Neuronal stem cell (in vitro differentiated cells): Measurements from ENCODE around the gene NPAS3.

Source experiments
- DNase-seq: peaks from one replicate; pipeline ENCODE4 v3.0.0-alpha.2; 2013; ENCODE audit warnings: low spot score
- H2AFZ ChIP-seq: one replicate; pipeline ENCODE4 v1.6.1; 2013; ENCODE audit warnings: mild to moderate bottlenecking, low read length, inconsistent platforms
- H2AK5ac ChIP-seq: 2 replicates; pipeline ENCODE4 v1.6.1; 2013; ENCODE audit warnings: low read depth, mild to moderate bottlenecking, inconsistent platforms, low read length, moderate library complexity, mixed read lengths
- H2BK120ac ChIP-seq: 2 replicates; pipeline ENCODE4 v1.6.1; 2013; ENCODE audit warnings: low read depth, mild to moderate bottlenecking, inconsistent platforms, low read length, moderate library complexity, mixed read lengths
- H2BK12ac ChIP-seq: one replicate; pipeline ENCODE4 v1.6.1; 2013; ENCODE audit warnings: low read length, inconsistent platforms
- H2BK15ac ChIP-seq: 2 replicates; pipeline ENCODE4 v1.6.1; 2013; ENCODE audit warnings: mild to moderate bottlenecking, low read length, inconsistent platforms, mixed read lengths
- H2BK5ac ChIP-seq: one replicate; pipeline ENCODE4 v1.6.1; 2013; ENCODE audit warnings: inconsistent platforms, mild to moderate bottlenecking, low read length, moderate library complexity
- H3K14ac ChIP-seq: one replicate; pipeline ENCODE4 v1.6.1; 2013; ENCODE audit warnings: low read length, inconsistent platforms
- H3K18ac ChIP-seq: 2 replicates; pipeline ENCODE4 v1.6.1; 2013; ENCODE audit warnings: low read length, inconsistent platforms
- H3K23ac ChIP-seq: 2 replicates; pipeline ENCODE4 v1.6.1; 2013; ENCODE audit warnings: low read depth, mild to moderate bottlenecking, mixed read lengths, low read length, inconsistent platforms; ENCODE audit not compliant: poor library complexity
- H3K27ac ChIP-seq: replicated peaks from 3 replicates; pipeline ENCODE4 v1.5.1; 2013; ENCODE audit warnings: low read length, inconsistent platforms
- H3K27me3 ChIP-seq, 3 experiments: 2 replicates each; pipeline ENCODE4 v1.6.1; 2013; ENCODE audit warnings: low read length in 3 of 3, mild to moderate bottlenecking in 2 of 3, inconsistent platforms in 1 of 3, low read depth in 1 of 3, mixed read lengths in 1 of 3, moderate library complexity in 1 of 3; ENCODE audit not compliant: control insufficient read depth in 3 of 3, insufficient read depth in 3 of 3
- H3K36me3 ChIP-seq, 2 donors: replicated peaks in 1 of 2; 2 replicates each; pipeline ENCODE4 v1.6.1; 2013; ENCODE audit warnings: low read length in 2 of 2; ENCODE audit not compliant: control insufficient read depth in 2 of 2, insufficient read depth in 2 of 2
- H3K4ac ChIP-seq: 2 replicates; pipeline ENCODE4 v1.6.1; 2013; ENCODE audit warnings: inconsistent platforms, mild to moderate bottlenecking, low read length, moderate library complexity
- H3K4me1 ChIP-seq, 2 donors: 1 replicate in 1 of 2; 2 replicates in 1 of 2; pipeline ENCODE4 v1.6.1; 2013; ENCODE audit warnings: low read length in 2 of 2, low read depth in 1 of 2; ENCODE audit not compliant: control insufficient read depth in 2 of 2, insufficient read depth in 1 of 2
- H3K4me2 ChIP-seq: one replicate; pipeline ENCODE4 v1.6.1; 2013; ENCODE audit warnings: mild to moderate bottlenecking, low read length, inconsistent platforms; ENCODE audit not compliant: insufficient read depth, poor library complexity, severe bottlenecking
- H3K4me3 ChIP-seq, 2 donors: 2 replicates each; pipeline ENCODE4 v1.5.1; 2013; ENCODE audit warnings: low read length in 2 of 2, mild to moderate bottlenecking in 2 of 2, inconsistent platforms in 1 of 2, moderate library complexity in 1 of 2
- H3K79me1 ChIP-seq: one replicate; pipeline ENCODE4 v1.6.1; 2013; ENCODE audit warnings: low read depth, mild to moderate bottlenecking, inconsistent platforms, low read length, moderate library complexity
- H3K9ac ChIP-seq: one replicate; pipeline ENCODE4 v1.6.1; 2013; ENCODE audit warnings: mild to moderate bottlenecking, low read depth, low read length, inconsistent platforms; ENCODE audit not compliant: poor library complexity
- H3K9me3 ChIP-seq, 2 donors: replicated peaks in 1 of 2; 2 replicates each; pipeline versions ENCODE3 to v1.6.1; 2013; ENCODE audit warnings: low read length in 2 of 2, mild to moderate bottlenecking in 2 of 2, inconsistent platforms in 1 of 2, low read depth in 1 of 2, mixed read lengths in 1 of 2, moderate library complexity in 1 of 2; ENCODE audit not compliant: control insufficient read depth in 2 of 2, insufficient read depth in 1 of 2
- H4K8ac ChIP-seq: one replicate; pipeline ENCODE4 v1.6.1; 2013; ENCODE audit warnings: low read depth, mild to moderate bottlenecking, inconsistent platforms, low read length, moderate library complexity
- H4K91ac ChIP-seq: one replicate; pipeline ENCODE4 v1.6.1; 2013; ENCODE audit warnings: low read length, low read depth, mild to moderate bottlenecking, inconsistent platforms; ENCODE audit not compliant: poor library complexity
- WGBS, 2 donors: extraction: QIAGEN DNeasy Blood & Tissue Kit; methylation state at CpG; one replicate each; pipeline ENCODE4 v1.1.7; 2013; ENCODE audit warnings: missing lambda C conversion rate in 2 of 2, mixed read lengths in 1 of 2; ENCODE audit not compliant: insufficient read length in 2 of 2, insufficient replicate concordance in 1 of 2; ENCODE audit errors: extremely low coverage in 2 of 2; 5-methylcytosine and 5-hydroxymethylcytosine counted together

NPAS3 gene

GRCh38 chr14:33461036-33461435, 522.4 kb downstream of the NPAS3 start:
- H3K4me2 ChIP-seq: no peak overlapping the region
- no peak overlapping the region for H2BK5ac ChIP-seq
- no peak overlapping the region for H3K14ac ChIP-seq
- H3K23ac ChIP-seq: no peak overlapping the region
- no peak overlapping the region for H2BK120ac ChIP-seq
- H3K4me1 ChIP-seq: no peaks in the 10 kb centered on the region
- H2BK15ac ChIP-seq: no peak overlapping the region
- H4K8ac ChIP-seq: no peak overlapping the region
- H2AK5ac ChIP-seq: no peak overlapping the region
- no peaks in the 10 kb centered on the region for H3K27me3 ChIP-seq
- no peak overlapping the region for H3K9ac ChIP-seq
- H3K27ac ChIP-seq: no peak overlapping the region
- no peak overlapping the region for H2BK12ac ChIP-seq
- no peak overlapping the region for H2AFZ ChIP-seq
- H3K18ac ChIP-seq: no peak overlapping the region
- no peak overlapping the region for H3K4me3 ChIP-seq
- H3K36me3 ChIP-seq: no peaks in the 10 kb centered on the region
- no peak overlapping the region for H3K4ac ChIP-seq
- no peak overlapping the region for H4K91ac ChIP-seq
- H3K9me3 ChIP-seq: no peaks in the 10 kb centered on the region
- no peaks in the 10 kb centered on the region for H3K79me1 ChIP-seq
- no CpG with 5 or more reads among the region's 4 CpGs for WGBS, 2 donors
- no peak for DNase-seq

DNA sequence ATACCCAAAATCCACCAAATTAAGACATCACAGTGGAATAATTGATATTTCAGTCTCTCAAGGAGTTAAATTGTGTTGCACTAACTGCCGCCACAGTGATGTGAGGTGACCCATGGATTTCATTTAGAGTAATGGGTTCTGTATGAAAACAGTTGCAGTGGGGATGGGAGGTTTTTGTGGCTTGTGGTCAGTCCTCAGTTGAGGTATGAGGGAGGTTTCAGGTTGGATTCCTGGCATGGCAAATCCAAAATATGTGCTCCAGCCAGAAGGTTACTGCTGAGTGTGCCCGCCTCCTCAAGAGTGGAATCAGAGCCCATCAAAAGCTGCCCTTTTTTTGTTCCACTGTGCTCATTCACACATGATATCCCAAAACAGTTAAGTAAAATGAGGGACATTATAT, 525.1 kb downstream of the NPAS3 start:
- no peaks in the 10 kb centered on the region for H3K27me3 ChIP-seq
- no peak overlapping the region for H2BK5ac ChIP-seq
- no peaks in the 10 kb centered on the region for H3K36me3 ChIP-seq
- no peak overlapping the region for H2BK120ac ChIP-seq
- no peaks in the 10 kb centered on the region for H3K79me1 ChIP-seq
- H2AK5ac ChIP-seq: no peak overlapping the region
- no peak overlapping the region for H4K8ac ChIP-seq
- H3K4me3 ChIP-seq: no peak overlapping the region
- H3K9me3 ChIP-seq: no peaks in the 10 kb centered on the region
- H3K9ac ChIP-seq: no peak overlapping the region
- H2AFZ ChIP-seq: no peak overlapping the region
- H3K18ac ChIP-seq: no peak overlapping the region
- H4K91ac ChIP-seq: no peak overlapping the region
- no peak overlapping the region for H3K23ac ChIP-seq
- WGBS, 2 donors: no CpG with 5 or more reads among the region's 2 CpGs
- no peak overlapping the region for H2BK15ac ChIP-seq
- no peak overlapping the region for H2BK12ac ChIP-seq
- DNase-seq: no peak
- H3K4ac ChIP-seq: no peak overlapping the region
- peaks cover 0 to 4% of the 10 kb centered on the region in 2 donors for H3K4me1 ChIP-seq
- no peak overlapping the region for H3K27ac ChIP-seq
- no peak overlapping the region for H3K4me2 ChIP-seq
- no peak overlapping the region for H3K14ac ChIP-seq

DNA sequence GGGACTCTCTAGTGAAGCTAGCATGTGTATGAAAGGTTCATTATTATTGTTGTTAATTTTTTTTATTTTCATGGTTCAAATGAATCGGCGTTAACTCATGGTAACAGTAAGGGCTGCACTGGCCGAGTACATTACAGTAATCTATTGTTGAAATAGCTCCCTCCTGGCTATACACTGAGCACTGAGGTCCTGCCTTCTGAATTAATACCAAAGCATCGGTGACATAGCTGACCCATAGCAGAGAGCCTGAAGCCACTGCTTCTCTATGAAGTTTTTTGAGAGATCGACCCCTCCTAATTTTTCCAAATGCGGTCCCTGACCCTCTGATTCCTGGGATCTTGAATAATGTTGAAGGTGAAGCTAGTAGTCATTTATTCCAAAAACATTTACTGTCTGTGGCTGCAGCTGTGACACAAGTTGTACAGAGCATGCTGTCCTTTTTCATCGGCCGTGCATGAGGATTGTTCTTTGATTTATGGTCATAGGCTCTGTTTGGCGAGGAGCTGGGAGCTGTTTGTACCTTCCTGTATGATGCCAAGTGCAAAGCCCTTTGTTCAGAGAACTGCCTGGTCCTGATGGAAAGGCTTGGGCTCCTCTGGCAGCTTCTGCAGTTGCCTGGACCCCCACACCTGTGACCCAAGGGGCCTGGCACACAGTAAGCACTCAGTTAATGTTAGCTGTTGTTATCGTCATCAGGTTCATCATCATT, 525.7 kb downstream of the NPAS3 start:
- Histone ChIP-seq H3K27ac (no peak overlapping the region), H3K4me1 (peaks cover 0 to 4% of the 10 kb centered on the region in 2 donors), H2BK5ac (no peak overlapping the region), H2BK120ac (no peak overlapping the region), H2AK5ac (no peak overlapping the region), H3K36me3 (no peaks in the 10 kb centered on the region), H2BK15ac (no peak overlapping the region), H3K4ac (no peak overlapping the region), H4K8ac (no peak overlapping the region), H3K27me3 (no peaks in the 10 kb centered on the region), H3K9me3 (no peaks in the 10 kb centered on the region), H3K9ac (no peak overlapping the region), H3K4me2 (no peak overlapping the region), H2AFZ (no peak overlapping the region), H3K4me3 (no peak overlapping the region), H4K91ac (no peak overlapping the region), H3K23ac (no peak overlapping the region), H2BK12ac (no peak overlapping the region), H3K14ac (no peak overlapping the region), H3K79me1 (no peaks in the 10 kb centered on the region), H3K18ac (no peak overlapping the region)
- no peak for DNase-seq
- WGBS, 2 donors: no CpG with 5 or more reads among the region's 10 CpGs

GRCh38 chr14:33465846-33466700, 527.4 kb downstream of the NPAS3 start:
- H2BK5ac ChIP-seq: no peak overlapping the region

More at GRCh38 chr14:33465846-33466700, 527.4 kb downstream of the NPAS3 start:
- no peak overlapping the region for H3K4me2 ChIP-seq
- H2BK15ac ChIP-seq: no peak overlapping the region
- no peak overlapping the region for H4K8ac ChIP-seq
- no peak overlapping the region for H2AFZ ChIP-seq
- no peaks in the 10 kb centered on the region for H3K79me1 ChIP-seq
- no peak overlapping the region for H3K14ac ChIP-seq
- no peak overlapping the region for H2BK120ac ChIP-seq
- peaks cover 0 to 4% of the 10 kb centered on the region in 2 donors for H3K4me1 ChIP-seq
- DNase-seq: no peak
- no peaks in the 10 kb centered on the region for H3K27me3 ChIP-seq
- H3K18ac ChIP-seq: no peak overlapping the region
- H3K23ac ChIP-seq: no peak overlapping the region
- no CpG with 5 or more reads among the region's 10 CpGs for WGBS, 2 donors
- H3K4me3 ChIP-seq: no peak overlapping the region
- H3K4ac ChIP-seq: no peak overlapping the region
- H3K36me3 ChIP-seq: no peaks in the 10 kb centered on the region
- H3K9ac ChIP-seq: no peak overlapping the region
- H3K9me3 ChIP-seq: no peaks in the 10 kb centered on the region
- no peak overlapping the region for H2AK5ac ChIP-seq
- no peak overlapping the region for H4K91ac ChIP-seq
- no peak overlapping the region for H3K27ac ChIP-seq
- no peak overlapping the region for H2BK12ac ChIP-seq
